GM12878 (cell line): ENCODE measurements around the gene PTPRN2. TPM values are rescaled to one million over a fixed set of nuclear protein-coding genes. Genes with fewer than 3 reads are reported as not detected.

Experiments used
- ATAC-seq: fragments of 200-7000 bp; cut with Tn5 transposase; 3 replicates; pipeline ENCODE4 v1.9.1; 2020; ENCODE audit warnings: mild to moderate bottlenecking, moderate library complexity
- BruUV-seq: library from RNA; stranded (reverse); fragments of 400-500 nt; replicated peaks from 2 replicates; lab custom pipeline; 2021; lab: Mats Ljungman, UMichigan
- CTCF ChIA-PET: fragments of 300-600 bp; sonication (Branson Sonifier 250); formaldehyde crosslinking; extraction: SDS; loops from one replicate; lab custom pipeline; 2021; ENCODE audit warnings: inconsistent platforms; lab: Yijun Ruan, JAX
- POLR2A ChIA-PET: fragments of 350-600 bp; formaldehyde crosslinking; extraction: SDS; loops from one replicate; lab custom pipeline; 2021; ENCODE audit warnings: inconsistent platforms; lab: Charles Lee
- RAD21 ChIA-PET: fragments of 300-600 bp; sonication (Branson Sonifier 250); formaldehyde crosslinking; loops from one replicate; lab custom pipeline; 2023; ENCODE audit warnings: antibody characterized with exemption; ENCODE audit not compliant: unreplicated experiment; lab: Charles Lee
- SMC1A ChIA-PET: fragments of 300-600 bp; sonication (Branson Sonifier 250); formaldehyde crosslinking; loops from one replicate; lab custom pipeline; 2023; ENCODE audit not compliant: unreplicated experiment, uncharacterized antibody; lab: Charles Lee
- DNase-seq: peaks from one replicate; pipeline ENCODE4 v3.0.0-alpha.2; 2011; ENCODE audit warnings: low read depth, low spot score
- FAIRE-seq: peaks from 3 replicates; lab custom pipeline; 2011; peaks lifted over from hg19 to GRCh38; lab: Jason Lieb, UNC
- H2AFZ ChIP-seq: 2 replicates; pipeline ENCODE4 v1.6.0; 2011; ENCODE audit warnings: low read depth, low read length, control low read depth; ENCODE audit not compliant: control insufficient read depth
- H3K27ac ChIP-seq: 2 replicates; pipeline ENCODE4 v1.5.1; 2011; ENCODE audit warnings: control low read depth; ENCODE audit not compliant: control insufficient read depth, insufficient read depth
- H3K27me3 ChIP-seq, 2 experiments: replicated peaks in 1 of 2; 2 replicates each; pipeline versions ENCODE4 v1.6.0 to v1.6.1; 2011; ENCODE audit warnings: low read length in 1 of 2; ENCODE audit not compliant: control insufficient read depth in 2 of 2, insufficient read depth in 2 of 2
- H3K36me3 ChIP-seq, 2 experiments: 2 replicates each; pipeline ENCODE4 v1.5.1; 2011; ENCODE audit warnings: low read length in 1 of 2; ENCODE audit not compliant: control insufficient read depth in 2 of 2, insufficient read depth in 2 of 2
- H3K4me1 ChIP-seq: 2 replicates; pipeline ENCODE4 v1.6.1; 2011; ENCODE audit warnings: mild to moderate bottlenecking, low read length, moderate library complexity, mixed read lengths; ENCODE audit not compliant: control insufficient read depth, insufficient read depth
- H3K4me2 ChIP-seq: 2 replicates; pipeline ENCODE4 v1.6.0; 2011; ENCODE audit warnings: control low read depth; ENCODE audit not compliant: control insufficient read depth, insufficient read depth
- H3K4me3 ChIP-seq: fragments of 200-600 bp; sonication (generic); 2 replicates; pipeline ENCODE4 v1.5.1; 2016
- H3K79me2 ChIP-seq: 2 replicates; pipeline ENCODE4 v1.6.0; 2011; ENCODE audit warnings: low read length; ENCODE audit not compliant: control insufficient read depth, insufficient read depth
- H3K9ac ChIP-seq: 2 replicates; pipeline ENCODE4 v1.8.0; 2011; ENCODE audit warnings: low read length, control low read depth, mixed read lengths; ENCODE audit not compliant: control insufficient read depth, insufficient read depth
- H3K9me3 ChIP-seq: replicated peaks from 3 replicates; pipeline ENCODE4 v1.5.1; 2011; ENCODE audit warnings: mild to moderate bottlenecking, low read length; ENCODE audit not compliant: control insufficient read depth, insufficient read depth
- H4K20me1 ChIP-seq: 2 replicates; pipeline ENCODE4 v1.6.0; 2011; ENCODE audit not compliant: control insufficient read depth, insufficient read depth
- BCL11A ChIP-seq: IDR thresholded peaks from 2 replicates; pipeline ENCODE4 v1.6.1; 2011; ENCODE audit warnings: low read depth, low read length
- CHD2 ChIP-seq: IDR thresholded peaks from 2 replicates; pipeline ENCODE4 v1.6.1; 2011; ENCODE audit warnings: low read depth, low read length, improper control_type of control experiment, borderline replicate concordance
- EED ChIP-seq: sonication (generic); IDR thresholded peaks from 2 replicates; pipeline ENCODE4 v1.6.1; 2016; ENCODE audit warnings: antibody characterized with exemption, low read depth
- FOXK2 ChIP-seq: fragments of 450-650 bp; IDR thresholded peaks from 2 replicates; pipeline ENCODE4 v1.6.1; 2017; ENCODE audit warnings: mild to moderate bottlenecking, moderate library complexity
- FOXM1 ChIP-seq: IDR thresholded peaks from 2 replicates; pipeline ENCODE4 v1.6.1; 2012; ENCODE audit warnings: low read depth, mild to moderate bottlenecking, inconsistent platforms, low read length, moderate library complexity
- IKZF1 ChIP-seq: fragments of 450-650 bp; conservative IDR thresholded peaks from 2 replicates; pipeline ENCODE4 v1.6.1; 2017; ENCODE audit warnings: antibody characterized with exemption, mild to moderate bottlenecking
- IKZF2 ChIP-seq, 2 experiments: fragments of 450-650 bp; IDR thresholded peaks; 2 replicates each; pipeline ENCODE4 v1.6.1; 2017; ENCODE audit warnings: mild to moderate bottlenecking in 2 of 2, moderate library complexity in 2 of 2
- MTA2 ChIP-seq: fragments of 450-650 bp; IDR thresholded peaks from 2 replicates; pipeline ENCODE4 v1.6.1; 2016; ENCODE audit warnings: low read depth, mild to moderate bottlenecking, moderate library complexity
- NR2C2 ChIP-seq: IDR thresholded peaks from 2 replicates; pipeline ENCODE4 v1.6.1; 2011; ENCODE audit warnings: borderline replicate concordance, low read depth; ENCODE audit not compliant: control insufficient read depth, insufficient read length
- POLR2AphosphoS5 ChIP-seq: IDR thresholded peaks from 2 replicates; pipeline ENCODE4 v1.6.1; 2011; ENCODE audit warnings: mild to moderate bottlenecking, low read length, inconsistent platforms
- SRF ChIP-seq, 2 experiments: IDR thresholded peaks; 2 replicates each; pipeline ENCODE4 v1.6.1; 2011; ENCODE audit warnings: low read depth in 2 of 2, low read length in 2 of 2, mild to moderate bottlenecking in 1 of 2, moderate library complexity in 1 of 2
- TARDBP ChIP-seq: IDR thresholded peaks from 2 replicates; pipeline ENCODE4 v1.6.1; 2016; ENCODE audit warnings: borderline replicate concordance
- TCF12 ChIP-seq: IDR thresholded peaks from 2 replicates; pipeline ENCODE4 v1.6.1; 2011; ENCODE audit warnings: low read depth, mild to moderate bottlenecking, low read length
- TCF7 ChIP-seq: IDR thresholded peaks from 2 replicates; pipeline ENCODE4 v1.6.1; 2014; ENCODE audit warnings: antibody characterized with exemption, borderline replicate concordance
- YBX1 ChIP-seq: fragments of 450-650 bp; IDR thresholded peaks from 2 replicates; pipeline ENCODE4 v1.6.1; 2016; ENCODE audit warnings: antibody characterized with exemption
- ZNF384 ChIP-seq: IDR thresholded peaks from 2 replicates; pipeline ENCODE4 v1.6.1; 2012; ENCODE audit warnings: low read depth, mild to moderate bottlenecking, low read length, improper control_type of control experiment, borderline replicate concordance
- WGBS: methylation state at CpG from one replicate; pipeline ENCODE4 v1.1.6; 2016; ENCODE audit warnings: low lambda C conversion rate; ENCODE audit not compliant: insufficient replicate concordance, insufficient coverage; ENCODE audit errors: missing lambda C conversion rate; 5-methylcytosine and 5-hydroxymethylcytosine counted together
- in situ Hi-C: fragments of 300-500 bp; cut with MboI; formaldehyde crosslinking; loops from 9 replicates; pipeline ENCODE4 v1.14.3; 2018; ENCODE audit warnings: mixed read lengths
- intact Hi-C: fragments of 100-400 bp; cut with micrococcal nuclease; formaldehyde crosslinking; loops from one replicate; pipeline ENCODE4 v1.14.2; 2022; ENCODE audit not compliant: unreplicated experiment
- polyA plus RNA-seq, 11 experiments: library from polyadenylated mRNA; depleted of rRNA in 4 of 11; unstranded in 6 of 11; stranded (reverse) in 5 of 11; fragments of >200 nt; fragmentation: Nextera tagmentation in 4 of 11; fragmentation: Illumina TruSeq in 1 of 11; extraction: Ambion mirVana in 4 of 11; extraction: Trizol in 1 of 11; gene quantifications; 1 replicate in 1 of 11; 2 replicates in 10 of 11; pipeline versions ENCODE4 v1.2.1 to v1.2.3, GENCODE V29; 2011 to 2016; ENCODE audit warnings: inconsistent platforms in 2 of 11, missing spikeins in 2 of 11, low read depth in 1 of 11
- total RNA-seq, 4 experiments: library from RNA; depleted of rRNA in 3 of 4; stranded (reverse); fragments of >200 nt in 3 of 4; fragmentation: Illumina TruSeq in 1 of 4; extraction: Trizol in 1 of 4; gene quantifications; 2 replicates each; pipeline versions ENCODE4 v1.2.1 to v1.2.3, GENCODE V29; 2013 to 2021

Gene PTPRN2
- total and polyA plus RNA-seq, 10 of the 15 experiments (the other 5 are each of a cell fraction or from before 2014, with no cell fraction given) = 5.4 TPM; not detected in 9

DNA sequence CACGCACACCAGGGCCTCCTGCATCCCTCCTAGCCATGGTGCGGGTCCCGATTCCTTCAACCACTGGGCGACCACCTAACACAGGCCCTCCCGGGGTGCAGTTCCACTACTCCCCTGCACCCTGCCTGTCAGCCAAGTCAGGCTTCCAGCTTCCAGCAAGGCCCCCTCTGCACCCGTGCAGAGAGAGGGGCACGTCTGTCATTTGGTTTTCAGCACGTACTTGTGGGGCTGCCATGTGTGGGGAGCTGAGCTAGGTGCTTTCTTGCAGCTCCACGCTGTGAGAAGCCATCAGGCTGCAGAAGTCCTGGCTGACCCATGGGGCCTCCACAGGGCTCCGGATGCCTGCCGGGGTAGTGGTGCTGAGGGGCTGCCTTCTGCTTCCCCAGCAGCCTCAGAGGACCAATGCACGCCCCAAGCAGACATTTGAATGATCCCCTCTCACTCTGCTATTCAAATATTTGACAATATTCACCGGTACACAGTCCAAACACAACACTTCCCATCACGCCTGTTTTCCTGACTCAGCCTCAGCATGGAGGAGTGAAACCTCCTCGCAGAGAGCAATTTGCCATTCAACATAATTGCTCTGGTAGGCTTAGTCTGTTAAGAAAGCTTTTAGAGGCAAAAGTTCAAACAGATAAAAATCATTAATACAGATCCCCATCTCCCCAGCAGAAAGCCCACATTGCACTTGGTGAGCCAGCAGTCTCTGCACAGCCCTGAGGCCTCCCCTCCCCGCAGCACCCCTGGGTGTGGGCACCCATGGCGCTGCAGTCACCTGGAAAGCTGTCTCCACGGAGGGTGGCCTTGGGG is 449.9 kb downstream of the PTPRN2 start:
- no peaks in the 10 kb centered on the region for H3K27me3 ChIP-seq
- no peaks in the 10 kb centered on the region for H4K20me1 ChIP-seq
- H3K9me3 ChIP-seq = no peaks in the 10 kb centered on the region; the same call in 2 of the 3 replicates
- no peak for TF ChIP-seq ZNF384
- TF ChIP-seq FOXK2 = no peak
- no peak for TF ChIP-seq IKZF1
- TF ChIP-seq FOXM1 = no peak
- no peak for TF ChIP-seq YBX1
- TF ChIP-seq TCF7 = no peak
- no peak for TF ChIP-seq CHD2
- TF ChIP-seq NR2C2 = no peak
- no peak for TF ChIP-seq MTA2
- TF ChIP-seq TCF12 = no peak
- no peak for TF ChIP-seq SRF (IDR thresholded peaks at IDR 0.05; ENCODE audit: low read depth in 2 of 2, low read length in 2 of 2)
- TF ChIP-seq EED = no peak
- no peak for TF ChIP-seq POLR2AphosphoS5
- TF ChIP-seq TARDBP = no peak
- no peak for TF ChIP-seq IKZF2 (IDR thresholded peaks at IDR 0.05)
- TF ChIP-seq BCL11A = no peak
- WGBS = 42% methylated on average over 18 of the region's 18 CpGs
- ChIA-PET CTCF (no interaction called here), RAD21 (no interaction called here), SMC1A (no interaction called here), POLR2A (no interaction called here)
- no peak overlapping the region for H3K4me3 ChIP-seq
- intact Hi-C loops (no loop called here), in situ Hi-C loops (no loop called here)
- H3K9ac ChIP-seq = no peak overlapping the region
- no TSS peak for BruUV-seq
- no peaks in the 10 kb centered on the region for H3K79me2 ChIP-seq
- no peak for ATAC-seq
- no peak overlapping the region for H2AFZ ChIP-seq
- no peaks in the 10 kb centered on the region for H3K36me3 ChIP-seq
- no peak overlapping the region for H3K4me2 ChIP-seq
- DNase-seq = no peak
- H3K4me1 ChIP-seq = no peaks in the 10 kb centered on the region
- FAIRE-seq = no peak
- no peak overlapping the region for H3K27ac ChIP-seq
